Skeletal muscle cell (primary cell): ENCODE results near the gene HOMER3.
"Not testable (repeated sequence)": the region's sequence is repeated elsewhere in the genome, so short reads cannot be mapped to it uniquely, and the experiment has no call there.

Experiments
- DNase-seq: peaks from one replicate; pipeline ENCODE4 v3.0.0-alpha.2; 2010; ENCODE audit warnings: low read depth
- H3K4me3 ChIP-seq: 2 replicates; pipeline ENCODE4 v1.5.1; 2011; ENCODE audit warnings: low read depth, mild to moderate bottlenecking, control low read depth, low read length, moderate library complexity

The HOMER3 gene

GRCh38 chr19:18931316-18932162, 9.5 kb downstream of the HOMER3 start:
- DNase-seq, result no peak
- H3K4me3 ChIP-seq, result no peak overlapping the region

GRCh38 chr19:18929311-18929710, 11.7 kb downstream of the HOMER3 start:
- no peak overlapping the region for H3K4me3 ChIP-seq
- no peak for DNase-seq

DNA sequence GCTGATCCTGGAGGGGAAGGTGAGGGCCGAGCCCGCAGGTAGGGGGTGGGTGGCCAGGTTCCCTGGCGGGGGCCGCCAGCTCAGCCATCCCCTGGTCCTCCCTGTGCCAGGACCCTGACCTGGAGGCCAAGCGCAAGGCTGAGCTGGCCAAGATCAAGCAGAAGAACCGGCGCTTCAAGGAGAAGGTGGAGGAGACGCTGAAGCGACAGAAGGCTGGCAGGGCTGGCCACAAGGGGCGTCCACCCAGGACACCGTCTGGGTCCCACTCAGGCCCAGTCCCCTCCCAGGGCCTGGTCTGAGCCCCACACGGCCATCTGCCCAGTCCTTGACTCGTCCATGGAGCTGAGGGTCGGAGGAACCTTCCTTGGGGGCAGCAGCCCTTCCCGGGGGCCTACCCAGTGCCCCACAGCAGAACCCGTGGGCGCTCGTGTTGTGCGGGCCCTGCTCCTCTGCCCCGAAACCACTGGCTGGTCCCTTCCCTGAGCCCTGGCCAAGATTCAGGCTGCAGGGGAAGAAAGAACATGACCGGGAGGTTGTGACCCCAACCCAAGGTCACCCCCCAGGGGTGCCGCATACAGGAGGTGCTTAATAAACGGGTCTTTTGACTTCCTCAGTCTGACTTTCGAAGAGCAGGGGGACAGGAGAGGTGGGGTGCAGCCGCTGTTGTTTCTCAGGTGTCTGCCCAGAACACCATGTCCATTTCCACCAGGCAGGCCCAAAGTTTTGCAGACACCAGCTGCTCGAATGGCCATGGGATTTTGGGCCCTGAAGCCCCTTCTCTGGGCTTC, 12.8 kb downstream of the HOMER3 start:
- H3K4me3 ChIP-seq, result no peak overlapping the region
- DNase-seq, result no peak

DNA sequence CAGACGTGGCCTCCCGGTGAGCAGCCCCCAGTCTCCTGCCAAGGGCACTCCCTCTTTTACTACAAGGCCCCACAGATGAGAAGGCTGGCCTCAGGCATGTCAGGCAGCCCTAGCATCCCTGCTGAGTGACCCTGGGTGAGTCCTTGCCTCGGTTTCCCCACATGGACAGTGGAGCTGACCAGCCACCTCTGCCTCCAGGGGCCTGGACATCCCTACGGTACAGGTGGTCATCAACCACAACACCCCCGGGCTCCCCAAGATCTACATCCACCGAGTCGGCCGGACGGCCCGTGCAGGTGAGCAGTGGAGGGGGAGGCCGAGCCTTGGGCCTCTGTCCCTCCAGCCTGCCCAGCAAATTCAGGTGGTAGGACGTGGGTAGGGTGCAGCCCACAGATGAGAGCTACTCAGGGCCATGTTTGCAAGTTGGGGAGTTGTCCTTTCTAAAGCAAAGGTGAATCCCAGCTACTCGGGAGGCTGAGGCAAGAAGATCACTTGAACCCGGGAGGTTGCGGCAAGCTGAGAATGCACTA, 16.3 kb downstream of the HOMER3 start:
- DNase-seq, result no peak
- H3K4me3 ChIP-seq, result no peak overlapping the region

- no peak overlapping the region for H3K4me3 ChIP-seq
- DNase-seq, result no peak
Observed at GRCh38 chr19:18922228-18922985, 18.6 kb downstream of the HOMER3 start.

DNA sequence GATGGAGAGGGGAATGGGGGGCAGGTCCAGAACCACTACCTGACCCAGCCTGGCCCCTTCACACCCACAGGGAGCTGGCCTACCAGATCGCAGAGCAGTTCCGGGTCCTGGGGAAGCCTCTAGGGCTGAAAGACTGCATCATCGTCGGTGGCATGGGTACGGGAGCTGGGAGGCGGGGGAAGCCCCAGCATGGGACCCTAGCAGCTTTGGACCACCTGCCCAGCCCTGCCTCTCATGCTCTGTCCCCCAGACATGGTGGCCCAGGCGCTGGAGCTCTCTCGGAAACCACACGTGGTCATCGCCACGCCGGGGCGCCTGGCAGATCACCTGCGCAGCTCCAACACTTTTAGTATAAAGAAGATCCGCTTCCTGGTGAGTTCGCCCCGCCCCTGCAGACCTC, 19.4 kb downstream of the HOMER3 start:
- no peak overlapping the region for H3K4me3 ChIP-seq
- no peak for DNase-seq

GRCh38 chr19:18920400-18920799, 20.6 kb downstream of the HOMER3 start:
- DNase-seq, result no peak
- peak overlapping the region; percentile 100 for H3K4me3 ChIP-seq

- no peak for DNase-seq
- peak overlapping the region; percentile 100 for H3K4me3 ChIP-seq
Observed at GRCh38 chr19:18919900-18920214, 21.2 kb downstream of the HOMER3 start.

- peak; percentile 99 for DNase-seq
- H3K4me3 ChIP-seq, result peak within 1 kb of the TSS; percentile 100
Observed at GRCh38 chr19:18919086-18919899, 21.7 kb downstream of the HOMER3 start, which contains the start of the genes COPE and DDX49. Gene COPE, minus strand, starts transcription at chr19:18919387. Its CDS starts 39 bp downstream, at chr19:18919348. Gene DDX49, plus strand, starts transcription at chr19:18919715. Its CDS starts 27 bp downstream, at chr19:18919742.

DNA sequence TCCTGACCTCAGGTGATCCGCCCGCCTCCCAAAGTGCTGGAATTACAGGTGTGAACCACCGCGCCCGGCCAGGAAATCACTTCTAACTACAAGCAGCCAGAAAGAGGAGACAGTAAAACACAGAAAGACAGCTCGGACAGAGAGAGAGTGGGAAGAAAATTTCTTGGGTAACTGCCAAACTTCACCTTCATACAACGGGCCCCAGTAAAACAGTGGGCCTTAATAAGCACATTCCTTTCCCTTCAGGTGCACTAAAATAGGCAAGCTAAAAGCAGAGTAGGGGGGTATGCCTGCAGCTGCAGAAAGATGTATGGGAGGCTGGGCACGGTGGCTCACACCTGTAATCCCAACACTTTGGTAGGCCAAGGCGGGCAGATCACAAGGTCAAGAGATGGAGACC, 23.4 kb downstream of the HOMER3 start:
- not testable (repeated sequence) for DNase-seq, H3K4me3 ChIP-seq

- no peak for DNase-seq
- H3K4me3 ChIP-seq, result no peak overlapping the region
Observed at GRCh38 chr19:18915639-18916038, 25.4 kb downstream of the HOMER3 start.

DNA sequence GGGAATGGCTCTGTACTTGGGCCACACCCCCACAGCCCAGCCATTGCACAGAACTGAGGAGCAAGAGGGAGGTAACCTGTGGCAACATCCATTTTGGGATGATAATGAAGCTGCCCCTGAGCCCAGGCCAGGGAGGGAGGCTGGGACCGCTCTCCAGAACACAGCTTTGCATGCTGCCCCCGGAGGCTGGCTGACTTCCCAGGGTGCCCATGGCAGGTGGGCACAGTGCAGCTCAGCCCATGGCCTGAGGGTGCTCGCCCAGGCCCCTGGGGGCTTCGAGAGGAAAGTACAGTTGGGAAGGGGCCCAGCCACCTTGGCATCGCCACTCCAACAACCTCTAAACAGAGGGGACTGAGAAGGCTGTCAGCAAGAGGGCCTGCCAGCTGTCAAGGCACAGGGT, 27.6 kb downstream of the HOMER3 start:
- no peak for DNase-seq
- no peak overlapping the region for H3K4me3 ChIP-seq

DNA sequence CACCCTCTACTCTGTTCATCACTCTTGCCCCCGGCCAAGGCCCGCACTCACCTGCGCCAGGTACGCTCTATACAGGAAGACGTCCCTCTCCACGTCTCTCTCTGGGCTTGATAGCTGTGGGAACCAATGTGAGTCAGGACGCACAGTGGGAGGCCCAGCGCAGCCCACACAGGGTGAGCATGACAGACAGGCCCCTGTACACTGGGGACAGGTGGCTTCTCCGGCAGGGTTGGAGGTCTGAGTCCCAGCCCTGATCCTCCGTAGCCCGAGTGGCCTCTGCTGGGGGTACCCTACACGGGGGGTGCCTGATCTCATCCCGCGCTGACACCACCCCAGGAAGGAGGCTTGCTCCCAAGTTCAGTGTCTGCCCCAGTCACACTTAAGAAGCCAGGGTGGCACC, 28.1 kb downstream of the HOMER3 start:
- no peak for DNase-seq
- H3K4me3 ChIP-seq, result no peak overlapping the region

GRCh38 chr19:18910801-18911436, 30.1 kb downstream of the HOMER3 start:
- H3K4me3 ChIP-seq, result no peak overlapping the region
- DNase-seq, result no peak

- DNase-seq, result no peak
- no peak overlapping the region for H3K4me3 ChIP-seq
Observed at GRCh38 chr19:18910010-18910409, 31.0 kb downstream of the HOMER3 start.

GRCh38 chr19:18908917-18909619, 31.9 kb downstream of the HOMER3 start:
- no peak for DNase-seq
- H3K4me3 ChIP-seq, result no peak overlapping the region

DNA sequence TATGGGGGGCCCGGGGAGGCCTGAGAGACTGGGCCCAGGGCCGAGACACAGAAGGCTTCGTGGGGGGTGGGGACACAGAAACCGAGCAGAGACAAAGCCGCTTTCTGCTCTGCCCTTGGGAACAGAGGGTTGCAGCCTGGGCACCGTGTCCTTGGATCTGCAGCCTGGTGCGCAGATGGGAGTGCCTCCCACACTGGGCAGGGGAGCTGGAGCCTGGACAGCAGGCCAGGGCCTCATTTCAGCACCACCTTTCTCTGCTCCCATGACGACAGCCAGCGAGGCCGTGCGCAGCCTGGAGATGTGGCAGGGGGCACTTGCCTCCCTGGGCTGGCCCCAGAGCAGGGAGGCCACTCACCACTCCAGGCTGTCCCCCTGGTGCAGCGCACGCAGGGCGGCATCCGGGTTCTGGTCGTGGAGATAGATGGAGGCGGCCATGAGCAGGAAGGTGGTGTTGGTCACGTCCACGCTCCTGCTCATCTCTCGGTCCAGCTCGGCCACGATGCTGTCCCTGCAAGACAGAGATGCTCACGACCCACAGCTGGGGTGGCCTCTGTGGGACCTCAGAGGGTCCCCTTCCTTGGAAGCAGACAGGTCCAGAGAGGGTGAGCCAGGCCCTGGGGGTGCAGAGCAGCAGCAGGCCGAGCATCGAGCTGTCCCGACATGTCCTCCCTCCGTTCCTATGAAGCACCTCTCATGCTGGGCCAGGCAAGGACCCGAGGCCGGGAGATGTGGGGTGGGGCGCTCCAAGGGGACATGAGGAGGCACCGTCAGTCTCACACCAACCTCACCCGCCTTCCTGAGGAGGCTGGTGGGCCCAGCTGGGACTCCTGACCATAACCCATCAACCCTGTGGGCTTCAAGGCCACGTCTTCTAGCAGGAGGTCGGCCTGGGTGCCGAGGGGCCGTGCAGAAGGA, 34.2 kb downstream of the HOMER3 start:
- DNase-seq, result no peak
- no peak overlapping the region for H3K4me3 ChIP-seq
